GM08714 (cell line): ENCODE results near the gene VWCE.
"Not testable (repeated sequence)": the region's sequence is repeated elsewhere in the genome, so short reads cannot be mapped to it uniquely, and the experiment has no call there.

Experiments used
- H3K4me3 ChIP-seq: fragments of 200-500 bp; sonication (Bioruptor generic); 2 replicates; pipeline ENCODE4 v1.5.1; 2014; ENCODE audit warnings: mild to moderate bottlenecking, low read length, inconsistent platforms

VWCE gene

GRCh38 chr11:61229458-61229857 lies 65.7 kb downstream of the VWCE start:
- H3K4me3 ChIP-seq = not testable (repeated sequence)

GRCh38 chr11:61226457-61227137 lies 68.5 kb downstream of the VWCE start:
- H3K4me3 ChIP-seq = not testable (repeated sequence)

GRCh38 chr11:61222692-61223091 lies 72.4 kb downstream of the VWCE start:
- not testable (repeated sequence) for H3K4me3 ChIP-seq

GRCh38 chr11:61222047-61222446 lies 73.1 kb downstream of the VWCE start, which contains the start of gene PGA4:
Gene PGA4 (plus strand): TSS chr11:61222347. CDS start chr11:61222401, 54 bp downstream.
- H3K4me3 ChIP-seq = not testable (repeated sequence)

- H3K4me3 ChIP-seq = not testable (repeated sequence)
These were observed 76.1 kb downstream of the VWCE start for GRCh38 chr11:61219016-61219415.

GRCh38 chr11:61218306-61218705 lies 76.8 kb downstream of the VWCE start:
- H3K4me3 ChIP-seq = not testable (repeated sequence)

GRCh38 chr11:61213711-61214324 lies 81.3 kb downstream of the VWCE start:
- H3K4me3 ChIP-seq = not testable (repeated sequence)

- H3K4me3 ChIP-seq = not testable (repeated sequence)
These were observed 82.9 kb downstream of the VWCE start for GRCh38 chr11:61212202-61212601.

GRCh38 chr11:61211327-61211952 lies 83.7 kb downstream of the VWCE start:
- not testable (repeated sequence) for H3K4me3 ChIP-seq

- H3K4me3 ChIP-seq = not testable (repeated sequence)
These were observed 84.5 kb downstream of the VWCE start for GRCh38 chr11:61210629-61211028.
